Upper lobe of left lung (tissue), 6 donors: ENCODE results near the gene GALM. TPM values are rescaled to one million over a fixed set of nuclear protein-coding genes. Genes with fewer than 3 reads are reported as not detected.

Experiments
- ATAC-seq, 2 donors: fragments of 200-7000 bp; cut with Tn5 transposase; one replicate each; pipeline ENCODE4 v1.9.1; 2022; ENCODE audit warnings: mild to moderate bottlenecking in 2 of 2, moderate library complexity in 2 of 2; ENCODE audit not compliant: low FRiP score in 2 of 2
- DNase-seq, 2 donors: peaks; one replicate each; pipeline ENCODE4 v3.0.0-alpha.2; 2019 to 2020
- H3K27ac ChIP-seq, 4 donors: fragments of 200-600 bp; sonication (generic); one replicate each; pipeline ENCODE4 v1.5.1; 2016 to 2019
- H3K27me3 ChIP-seq, 4 donors: fragments of 200-600 bp; sonication (generic); one replicate each; pipeline ENCODE4 v1.5.1; 2017 to 2019
- H3K36me3 ChIP-seq, 4 donors: fragments of 200-600 bp; sonication (generic); one replicate each; pipeline ENCODE4 v1.5.1; 2016 to 2019
- H3K4me1 ChIP-seq, 4 donors: fragments of 200-600 bp; sonication (generic); one replicate each; pipeline ENCODE4 v1.5.1; 2018 to 2019
- H3K4me3 ChIP-seq, 4 donors: fragments of 200-600 bp; sonication (generic); one replicate each; pipeline ENCODE4 v1.5.1; 2017 to 2019; ENCODE audit warnings: mild to moderate bottlenecking in 2 of 4, moderate library complexity in 1 of 4
- H3K9me3 ChIP-seq, 4 donors: fragments of 200-600 bp; sonication (generic); one replicate each; pipeline ENCODE4 v1.5.1; 2018 to 2019
- EP300 ChIP-seq, 4 donors: sonication (generic); formaldehyde crosslinking; IDR thresholded peaks; one replicate each; pipeline ENCODE4 v1.5.1; 2017; ENCODE audit warnings: antibody characterized with exemption in 4 of 4, control low read depth in 2 of 4
- POLR2A ChIP-seq, 4 donors: fragments of 450-650 bp; IDR thresholded peaks; one replicate each; pipeline ENCODE4 v1.5.1; 2016 to 2017; ENCODE audit warnings: antibody characterized with exemption in 4 of 4, mild to moderate bottlenecking in 2 of 4
- POLR2AphosphoS5 ChIP-seq, 2 donors: sonication (generic); formaldehyde crosslinking; IDR thresholded peaks; one replicate each; pipeline ENCODE4 v1.5.1; 2017; ENCODE audit warnings: antibody characterized with exemption in 2 of 2
- WGBS, 2 donors: methylation state at CpG; one replicate each; pipeline ENCODE4 v1.1.5; 2017 to 2018; 5-methylcytosine and 5-hydroxymethylcytosine counted together
- total RNA-seq, 6 donors: library from RNA; depleted of rRNA in 4 of 6; stranded (reverse); fragments of >200 nt in 4 of 6; gene quantifications; one replicate each; pipeline versions ENCODE4 v1.1.0 to v1.2.1, GENCODE V29; 2016 to 2021
- TF ChIP-seq, protein P1 (sequence below), 6 experiments: fragments of 450-650 bp in 4 of 6; fragments of 200-600 bp in 2 of 6; sonication (generic) in 2 of 6; IDR thresholded peaks; one replicate each; pipeline ENCODE4 v1.5.1; 2016 to 2019; ENCODE audit warnings: antibody characterized with exemption in 6 of 6
- donor health status: DM: no; HTN: no; CAD: no; lungs with moderate emphysema.
- donor health status: DM: no; HTN: yes; CAD: no; lungs with severe emphysema.

GALM gene
- total RNA-seq, 6 donors from 2014 or later: 13.4 to 33.1 (median 26.3) TPM

DNA sequence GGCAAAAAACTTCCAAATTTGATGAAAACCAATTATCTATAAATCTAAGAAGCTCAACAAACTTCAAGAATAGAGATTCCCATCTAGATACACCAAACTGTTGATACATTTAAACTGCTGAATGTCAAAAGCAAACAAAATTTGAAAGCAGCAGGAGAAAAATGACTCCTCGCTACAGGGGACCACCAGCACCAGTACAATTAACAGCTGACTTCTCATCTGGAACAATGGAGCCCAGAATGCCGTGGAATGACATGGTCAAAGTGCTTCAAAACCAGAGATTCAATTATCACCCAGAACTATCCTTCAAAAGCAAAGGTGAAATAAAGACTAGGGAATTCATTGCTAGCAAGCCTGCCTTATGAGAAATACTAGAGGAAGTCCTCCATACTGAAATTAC is 73.6 kb downstream of the GALM start:
- Histone ChIP-seq H3K27ac (no peak overlapping the region), H3K4me3 (no peak overlapping the region), H3K9me3 (no peaks in the 10 kb centered on the region), H3K36me3 (peaks cover 8 to 52% (median 12%) of the 10 kb centered on the region in 4 donors), H3K4me1 (peaks cover 5 to 42% (median 24%) of the 10 kb centered on the region in 4 donors), H3K27me3 (no peaks in the 10 kb centered on the region)
- DNase-seq: no peak
- 94 to 97% methylated on average over 2 of the region's 2 CpGs for WGBS, 2 donors
- no peak for ATAC-seq
- no peak for TF ChIP-seq POLR2AphosphoS5 (IDR thresholded peaks at IDR 0.05)
- TF ChIP-seq, protein P1, sequence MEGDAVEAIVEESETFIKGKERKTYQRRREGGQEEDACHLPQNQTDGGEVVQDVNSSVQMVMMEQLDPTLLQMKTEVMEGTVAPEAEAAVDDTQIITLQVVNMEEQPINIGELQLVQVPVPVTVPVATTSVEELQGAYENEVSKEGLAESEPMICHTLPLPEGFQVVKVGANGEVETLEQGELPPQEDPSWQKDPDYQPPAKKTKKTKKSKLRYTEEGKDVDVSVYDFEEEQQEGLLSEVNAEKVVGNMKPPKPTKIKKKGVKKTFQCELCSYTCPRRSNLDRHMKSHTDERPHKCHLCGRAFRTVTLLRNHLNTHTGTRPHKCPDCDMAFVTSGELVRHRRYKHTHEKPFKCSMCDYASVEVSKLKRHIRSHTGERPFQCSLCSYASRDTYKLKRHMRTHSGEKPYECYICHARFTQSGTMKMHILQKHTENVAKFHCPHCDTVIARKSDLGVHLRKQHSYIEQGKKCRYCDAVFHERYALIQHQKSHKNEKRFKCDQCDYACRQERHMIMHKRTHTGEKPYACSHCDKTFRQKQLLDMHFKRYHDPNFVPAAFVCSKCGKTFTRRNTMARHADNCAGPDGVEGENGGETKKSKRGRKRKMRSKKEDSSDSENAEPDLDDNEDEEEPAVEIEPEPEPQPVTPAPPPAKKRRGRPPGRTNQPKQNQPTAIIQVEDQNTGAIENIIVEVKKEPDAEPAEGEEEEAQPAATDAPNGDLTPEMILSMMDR (IDR thresholded peaks at IDR 0.05): no peak
- TF ChIP-seq EP300 (IDR thresholded peaks at IDR 0.05): no peak
- no peak for TF ChIP-seq POLR2A (IDR thresholded peaks at IDR 0.05)

GRCh38 chr2:38740851-38741731 is 75.2 kb downstream of the GALM start:
- Histone ChIP-seq H3K27me3 (no peaks in the 10 kb centered on the region), H3K36me3 (peaks cover 19 to 61% (median 25%) of the 10 kb centered on the region in 4 donors), H3K27ac (peak overlapping the region in 3 of 4 donors; percentile 4 to 65 (median 10)), H3K9me3 (no peaks in the 10 kb centered on the region), H3K4me1 (peaks cover 7 to 49% (median 30%) of the 10 kb centered on the region in 4 donors), H3K4me3 (no peak overlapping the region)
- peak in 1 of 2 donors; percentile 33 for DNase-seq
- TF ChIP-seq, protein P1 (IDR thresholded peaks at IDR 0.05): peak; percentile 36 to 81 (median 68)
- TF ChIP-seq POLR2A (IDR thresholded peaks at IDR 0.05): peak in 1 of 4 donors; percentile 21
- no peak for TF ChIP-seq EP300 (IDR thresholded peaks at IDR 0.05)
- peak; percentile 56 to 70 for ATAC-seq
- 58 to 60% methylated on average over 11 of the region's 11 CpGs for WGBS, 2 donors

DNA sequence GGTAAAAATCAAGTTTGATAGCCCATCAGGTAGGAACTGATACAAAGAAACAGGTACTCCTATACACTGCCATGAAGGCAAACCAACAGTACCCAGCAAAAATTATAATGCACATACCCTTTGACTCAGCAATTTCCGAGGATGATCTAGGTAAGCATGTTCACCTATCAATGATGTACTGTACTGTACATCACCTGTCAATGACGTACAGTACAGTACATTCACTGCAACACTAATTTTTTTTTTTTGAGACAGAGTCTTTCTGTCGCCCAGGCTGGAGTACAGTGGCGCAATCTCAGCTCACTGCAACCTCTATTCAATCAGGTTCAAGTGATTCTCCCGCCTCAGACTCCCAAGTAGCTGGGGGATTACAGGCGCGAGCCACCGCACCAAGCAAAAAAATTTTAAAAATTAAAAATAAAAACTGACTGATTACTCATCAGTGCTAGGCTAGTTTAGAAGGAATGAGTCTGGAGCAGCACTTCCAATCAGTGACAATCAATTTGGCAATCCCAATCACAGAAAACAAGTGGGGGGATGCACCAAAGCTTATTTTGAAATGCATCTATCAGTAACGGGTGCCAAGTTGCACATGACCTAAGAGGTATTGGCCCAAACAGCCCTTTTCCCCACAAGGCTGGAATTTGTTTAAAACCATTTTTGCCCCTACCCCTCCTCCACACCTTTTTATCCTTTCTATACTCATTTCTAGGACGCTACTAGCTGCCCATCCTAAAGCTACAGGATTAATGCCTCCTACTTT is 77.1 kb downstream of the GALM start:
- ATAC-seq (no peak), DNase-seq (no peak)
- H3K4me3 ChIP-seq: no peak overlapping the region
- no peaks in the 10 kb centered on the region for H3K27me3 ChIP-seq
- TF ChIP-seq, protein P1 (IDR thresholded peaks at IDR 0.05): no peak
- TF ChIP-seq EP300 (IDR thresholded peaks at IDR 0.05) (no peak), POLR2A (IDR thresholded peaks at IDR 0.05) (no peak), POLR2AphosphoS5 (IDR thresholded peaks at IDR 0.05) (no peak)
- H3K9me3 ChIP-seq: no peaks in the 10 kb centered on the region
- peaks cover 37 to 78% (median 44%) of the 10 kb centered on the region in 4 donors for H3K36me3 ChIP-seq
- peaks cover 18 to 50% (median 32%) of the 10 kb centered on the region in 4 donors for H3K4me1 ChIP-seq
- 83 to 86% methylated on average over 10 of the region's 10 CpGs for WGBS, 2 donors
- H3K27ac ChIP-seq: no peak overlapping the region

DNA sequence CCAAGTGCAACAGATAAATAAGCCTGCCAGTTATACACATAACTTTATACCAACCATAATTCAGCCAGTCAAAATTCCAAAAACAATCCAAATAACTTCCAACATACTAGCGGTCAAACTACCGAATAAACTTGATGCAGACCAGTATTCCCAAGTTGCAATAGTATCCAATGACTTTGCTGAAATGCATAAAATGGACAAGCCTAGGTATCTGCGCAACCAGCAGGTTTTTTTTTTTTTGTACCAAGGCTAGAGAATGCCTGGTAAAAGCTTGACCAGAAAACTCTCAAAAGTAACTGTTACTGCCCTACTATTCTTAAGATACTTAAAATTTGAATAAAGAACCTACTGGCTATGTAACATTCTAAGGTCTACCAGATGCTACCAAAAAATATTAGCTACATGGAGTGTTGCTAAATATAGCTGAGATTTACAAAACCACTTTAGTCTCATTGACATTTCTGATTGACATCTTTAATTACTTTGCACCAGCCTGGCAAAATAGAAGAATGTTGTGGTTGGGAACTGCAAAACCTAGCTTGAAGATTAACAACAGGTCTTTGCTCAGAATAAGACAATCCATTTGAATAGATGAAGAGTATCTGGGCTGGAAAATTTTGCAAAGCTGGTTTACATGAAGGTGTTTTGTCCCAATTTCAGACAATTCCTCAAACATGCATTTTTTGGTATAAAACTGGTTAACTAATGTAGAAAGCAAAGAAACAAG is 77.9 kb downstream of the GALM start:
- peaks cover 46 to 83% (median 51%) of the 10 kb centered on the region in 4 donors for H3K36me3 ChIP-seq
- ATAC-seq (no peak), DNase-seq (no peak)
- H3K4me1 ChIP-seq: peaks cover 24 to 56% (median 39%) of the 10 kb centered on the region in 4 donors
- no peak overlapping the region for H3K27ac ChIP-seq
- no peaks in the 10 kb centered on the region for H3K27me3 ChIP-seq
- H3K9me3 ChIP-seq: no peaks in the 10 kb centered on the region
- WGBS, 2 donors: 86 to 92% methylated on average over 3 of the region's 3 CpGs
- TF ChIP-seq EP300 (IDR thresholded peaks at IDR 0.05): no peak
- no peak for TF ChIP-seq POLR2A (IDR thresholded peaks at IDR 0.05)
- TF ChIP-seq, protein P1 (IDR thresholded peaks at IDR 0.05): no peak
- H3K4me3 ChIP-seq: no peak overlapping the region
